H9 (cell line): ENCODE results near the gene RRBP1. TPM values are rescaled to one million over a fixed set of nuclear protein-coding genes. Genes with fewer than 3 reads are reported as not detected.

Source experiments
- DNase-seq: peaks from one replicate; pipeline ENCODE4 v3.0.0-alpha.2; 2017
- H2AFZ ChIP-seq: one replicate; pipeline ENCODE4 v1.6.1; 2013; ENCODE audit warnings: mild to moderate bottlenecking, low read length, control low read depth, moderate library complexity
- H2AK5ac ChIP-seq: 2 replicates; pipeline ENCODE4 v1.6.1; 2013; ENCODE audit warnings: low read length, control low read depth, mixed read lengths; ENCODE audit not compliant: insufficient read length
- H2BK120ac ChIP-seq: one replicate; pipeline ENCODE4 v1.6.1; 2013; ENCODE audit warnings: low read depth, mild to moderate bottlenecking, low read length, control low read depth, inconsistent platforms; ENCODE audit not compliant: poor library complexity, severe bottlenecking
- H2BK12ac ChIP-seq: 2 replicates; pipeline ENCODE4 v1.6.1; 2013; ENCODE audit warnings: low read length, control low read depth, mixed read lengths, low read depth; ENCODE audit not compliant: insufficient read length
- H2BK15ac ChIP-seq: 2 replicates; pipeline ENCODE4 v1.6.1; 2013; ENCODE audit warnings: low read depth, low read length, control low read depth
- H2BK20ac ChIP-seq: one replicate; pipeline ENCODE4 v1.6.1; 2013; ENCODE audit warnings: low read depth, mild to moderate bottlenecking, low read length, control low read depth, inconsistent platforms; ENCODE audit not compliant: poor library complexity, severe bottlenecking
- H2BK5ac ChIP-seq: 2 replicates; pipeline ENCODE4 v1.6.1; 2013; ENCODE audit warnings: low read length, control low read depth, mixed read lengths; ENCODE audit not compliant: insufficient read length
- H3K14ac ChIP-seq: 2 replicates; pipeline ENCODE4 v1.6.1; 2013; ENCODE audit warnings: low read length, control low read depth; ENCODE audit not compliant: insufficient read depth
- H3K18ac ChIP-seq: 2 replicates; pipeline ENCODE4 v1.6.1; 2013; ENCODE audit warnings: low read depth, mild to moderate bottlenecking, mixed read lengths, low read length, control low read depth; ENCODE audit not compliant: insufficient read length
- H3K23ac ChIP-seq: 2 replicates; pipeline ENCODE4 v1.6.1; 2013; ENCODE audit warnings: low read length, control low read depth, mixed read lengths, low read depth; ENCODE audit not compliant: insufficient read length
- H3K23me2 ChIP-seq: 2 replicates; pipeline ENCODE4 v1.6.1; 2013; ENCODE audit warnings: low read depth, mild to moderate bottlenecking, mixed read lengths, low read length, control low read depth; ENCODE audit not compliant: insufficient read length, poor library complexity, severe bottlenecking
- H3K27ac ChIP-seq: 2 replicates; pipeline ENCODE4 v1.5.1; 2013; ENCODE audit warnings: low read length, control low read depth, mixed read lengths, low read depth; ENCODE audit not compliant: insufficient read length
- H3K27me3 ChIP-seq: 2 replicates; pipeline ENCODE4 v1.6.1; 2013; ENCODE audit warnings: low read length, control low read depth, inconsistent platforms; ENCODE audit not compliant: insufficient read depth
- H3K4ac ChIP-seq: 2 replicates; pipeline ENCODE4 v1.6.1; 2013; ENCODE audit warnings: low read depth, mild to moderate bottlenecking, control low read depth, inconsistent platforms, low read length, moderate library complexity
- H3K4me1 ChIP-seq: 2 replicates; pipeline ENCODE4 v1.6.1; 2013; ENCODE audit warnings: low read length, control low read depth, inconsistent platforms; ENCODE audit not compliant: insufficient read depth
- H3K4me2 ChIP-seq: 2 replicates; pipeline ENCODE4 v1.6.1; 2013; ENCODE audit warnings: low read length, control low read depth, mixed read lengths; ENCODE audit not compliant: insufficient read length, insufficient read depth
- H3K56ac ChIP-seq: 2 replicates; pipeline ENCODE4 v1.6.1; 2013; ENCODE audit warnings: low read depth, mild to moderate bottlenecking, mixed read lengths, low read length, control low read depth; ENCODE audit not compliant: insufficient read length
- H3K79me1 ChIP-seq: 2 replicates; pipeline ENCODE4 v1.6.1; 2013; ENCODE audit warnings: low read depth, mild to moderate bottlenecking, moderate library complexity, low read length, control low read depth, inconsistent platforms; ENCODE audit not compliant: insufficient read depth, poor library complexity, severe bottlenecking
- H3K79me2 ChIP-seq: 2 replicates; pipeline ENCODE4 v1.6.1; 2013; ENCODE audit warnings: low read length, control low read depth, inconsistent platforms; ENCODE audit not compliant: insufficient read depth
- H3K9ac ChIP-seq: 2 replicates; pipeline ENCODE4 v1.6.1; 2013; ENCODE audit warnings: low read length, control low read depth, mixed read lengths; ENCODE audit not compliant: insufficient read length; ENCODE audit errors: extremely low read depth
- H3K9me3 ChIP-seq: one replicate; pipeline ENCODE4 v1.6.1; 2013; ENCODE audit warnings: low read depth, low read length, inconsistent platforms; ENCODE audit not compliant: control insufficient read depth
- H3T11ph ChIP-seq: one replicate; pipeline ENCODE4 v1.6.1; 2013; ENCODE audit warnings: mild to moderate bottlenecking, low read length, control low read depth, inconsistent platforms
- H4K20me1 ChIP-seq: one replicate; pipeline ENCODE4 v1.6.1; 2013; ENCODE audit not compliant: control insufficient read depth, insufficient read length, insufficient read depth
- H4K5ac ChIP-seq: 2 replicates; pipeline ENCODE4 v1.6.1; 2013; ENCODE audit warnings: low read depth, mild to moderate bottlenecking, mixed read lengths, low read length, control low read depth; ENCODE audit not compliant: insufficient read length
- H4K8ac ChIP-seq: replicated peaks from 2 replicates; pipeline ENCODE4 v1.6.1; 2013; ENCODE audit warnings: low read length, control low read depth, mixed read lengths, low read depth; ENCODE audit not compliant: insufficient read length
- H4K91ac ChIP-seq: 2 replicates; pipeline ENCODE4 v1.6.1; 2013; ENCODE audit warnings: low read depth, mild to moderate bottlenecking, moderate library complexity, mixed read lengths, low read length, control low read depth; ENCODE audit not compliant: insufficient read length
- H3K27ac Mint-ChIP-seq, 3 experiments: 2 replicates in 2 of 3; 3 replicates in 1 of 3; pipeline ENCODE4 v1.8.0; 2020 to 2021; ENCODE audit warnings: mixed read lengths in 3 of 3, mild to moderate bottlenecking in 1 of 3, moderate library complexity in 1 of 3
- H3K27me3 Mint-ChIP-seq: 2 replicates; pipeline ENCODE4 v1.8.0; 2021; ENCODE audit warnings: low read depth, mild to moderate bottlenecking, moderate library complexity, mixed read lengths
- H3K36me3 Mint-ChIP-seq, 3 experiments: 2 replicates in 2 of 3; 3 replicates in 1 of 3; pipeline ENCODE4 v1.8.0; 2020 to 2021; ENCODE audit warnings: low read depth in 3 of 3, mixed read lengths in 3 of 3; ENCODE audit not compliant: insufficient read depth in 1 of 3
- H3K4me1 Mint-ChIP-seq, 2 experiments: 2 replicates each; pipeline ENCODE4 v1.8.0; 2020; ENCODE audit warnings: mixed read lengths in 2 of 2
- H3K4me3 Mint-ChIP-seq, 2 experiments: 2 replicates in 1 of 2; 3 replicates in 1 of 2; pipeline ENCODE4 v1.8.0; 2020 to 2021; ENCODE audit warnings: mild to moderate bottlenecking in 2 of 2, mixed read lengths in 2 of 2, moderate library complexity in 1 of 2
- H3K9me3 Mint-ChIP-seq, 2 experiments: 2 replicates in 1 of 2; 3 replicates in 1 of 2; pipeline ENCODE4 v1.8.0; 2020; ENCODE audit warnings: mild to moderate bottlenecking in 2 of 2, mixed read lengths in 2 of 2, moderate library complexity in 1 of 2
- CTCF ChIP-seq: fragments of 200-600 bp; sonication (generic); conservative IDR thresholded peaks from 3 replicates; pipeline ENCODE4 v1.8.0; 2021; ENCODE audit warnings: antibody characterized with exemption, mild to moderate bottlenecking
- WGBS: extraction: QIAGEN DNeasy Blood & Tissue Kit; methylation state at CpG from one replicate; pipeline ENCODE4 v1.1.7; 2013; ENCODE audit warnings: missing lambda C conversion rate, low lambda C conversion rate, mixed read lengths; ENCODE audit not compliant: insufficient read length; ENCODE audit errors: extremely low coverage; 5-methylcytosine and 5-hydroxymethylcytosine counted together
- total RNA-seq: library from RNA; stranded (reverse); gene quantifications from 2 replicates; pipeline ENCODE4 v1.2.1, GENCODE V29; 2021

RRBP1 gene
- total RNA-seq, 1 experiment from 2014 or later, result 97.8 TPM

GRCh38 chr20:17629678-17630089, 52.4 kb downstream of the RRBP1 start:
- no peak overlapping the region for H4K5ac ChIP-seq
- no peaks in the 10 kb centered on the region for H4K20me1 ChIP-seq
- no peak overlapping the region for H3K4ac ChIP-seq
- no peak overlapping the region for H4K91ac ChIP-seq
- no peaks in the 10 kb centered on the region for H3K4me1 Mint-ChIP-seq
- no peak overlapping the region for H3K14ac ChIP-seq
- WGBS, result no CpG with 5 or more reads among the region's 21 CpGs
- no peak overlapping the region for H2BK120ac ChIP-seq
- H2AFZ ChIP-seq, result no peak overlapping the region
- H3K56ac ChIP-seq, result no peak overlapping the region
- no peak overlapping the region for H3T11ph ChIP-seq
- no peak overlapping the region for H3K27ac Mint-ChIP-seq
- no peaks in the 10 kb centered on the region for H3K9me3 Mint-ChIP-seq
- DNase-seq, result no peak
- no peak overlapping the region for H3K18ac ChIP-seq
- H2BK5ac ChIP-seq, result no peak overlapping the region
- no peak overlapping the region for H3K9ac ChIP-seq
- no peaks in the 10 kb centered on the region for H3K9me3 ChIP-seq
- H4K8ac ChIP-seq, result no peak overlapping the region
- H3K4me1 ChIP-seq, result no peaks in the 10 kb centered on the region
- H3K79me1 ChIP-seq, result no peaks in the 10 kb centered on the region
- no peak for TF ChIP-seq CTCF
- H3K27ac ChIP-seq, result no peak overlapping the region
- peaks cover 31 to 71% (median 65%) of the 10 kb centered on the region in 3 experiments for H3K36me3 Mint-ChIP-seq
- no peak overlapping the region for H2AK5ac ChIP-seq
- H3K23me2 ChIP-seq, result no peaks in the 10 kb centered on the region
- H3K4me2 ChIP-seq, result no peak overlapping the region
- H2BK15ac ChIP-seq, result no peak overlapping the region
- H3K79me2 ChIP-seq, result no peaks in the 10 kb centered on the region
- no peaks in the 10 kb centered on the region for H3K27me3 Mint-ChIP-seq
- H3K4me3 Mint-ChIP-seq, result no peak overlapping the region
- no peak overlapping the region for H2BK12ac ChIP-seq
- no peaks in the 10 kb centered on the region for H3K27me3 ChIP-seq
- H2BK20ac ChIP-seq, result no peak overlapping the region
- H3K23ac ChIP-seq, result no peak overlapping the region
